Cardiac fibroblast (primary cell): Measurements from ENCODE around the gene JARID2.

ENCODE experiments used
- DNase-seq, 2 donors: peaks; one replicate each; pipeline versions ENCODE4 v3.0.0 to v3.0.0-alpha.2; 2010; ENCODE audit warnings: low read depth in 2 of 2
- H3K4me3 ChIP-seq, 2 donors: replicated peaks in 1 of 2; 1 replicate in 1 of 2; 2 replicates in 1 of 2; pipeline ENCODE4 v1.5.1; 2011; ENCODE audit warnings: low read depth in 2 of 2, low read length in 2 of 2, mild to moderate bottlenecking in 2 of 2, moderate library complexity in 1 of 2
- CTCF ChIP-seq: IDR thresholded peaks from one replicate; pipeline ENCODE4 v1.5.1; 2011; ENCODE audit warnings: low read depth, mild to moderate bottlenecking, low read length, inconsistent platforms

The JARID2 gene

GRCh38 chr6:15246666-15247499 is 1.0 kb downstream of the JARID2 start:
- no peak for TF ChIP-seq CTCF
- peak overlapping the region; percentile 76 to 84 for H3K4me3 ChIP-seq
- peak in 1 of 2 donors; percentile 27 for DNase-seq

- TF ChIP-seq CTCF = no peak
- peak overlapping the region; percentile 76 to 84 for H3K4me3 ChIP-seq
- peak; percentile 64 to 67 for DNase-seq
Observed at GRCh38 chr6:15247500-15248450, 1.9 kb downstream of the JARID2 start.

- peak; percentile 97 to 98 for DNase-seq
- H3K4me3 ChIP-seq = peak overlapping the region; percentile 70 to 84
- peak; percentile 19 for TF ChIP-seq CTCF
Observed at GRCh38 chr6:15248451-15249370, 2.8 kb downstream of the JARID2 start.

- no peak for TF ChIP-seq CTCF
- peak overlapping the region; percentile 70 to 84 for H3K4me3 ChIP-seq
- DNase-seq = peak in 1 of 2 donors; percentile 25
Observed at GRCh38 chr6:15249371-15250019, 3.6 kb downstream of the JARID2 start.

GRCh38 chr6:15250187-15251168 is 4.6 kb downstream of the JARID2 start:
- no peak overlapping the region for H3K4me3 ChIP-seq
- DNase-seq = no peak
- no peak for TF ChIP-seq CTCF
